GM19455 (cell line): ENCODE measurements around the gene LSM10.
A peak's percentile ranks its signal among the peaks of the same experiment; 100 is the strongest.

ENCODE experiments used
- ATAC-seq: cut with Tn5 transposase; IDR thresholded peaks from one replicate; pipeline ENCODE4 v1.9.1; 2021; ENCODE audit not compliant: unreplicated experiment

LSM10 gene

DNA sequence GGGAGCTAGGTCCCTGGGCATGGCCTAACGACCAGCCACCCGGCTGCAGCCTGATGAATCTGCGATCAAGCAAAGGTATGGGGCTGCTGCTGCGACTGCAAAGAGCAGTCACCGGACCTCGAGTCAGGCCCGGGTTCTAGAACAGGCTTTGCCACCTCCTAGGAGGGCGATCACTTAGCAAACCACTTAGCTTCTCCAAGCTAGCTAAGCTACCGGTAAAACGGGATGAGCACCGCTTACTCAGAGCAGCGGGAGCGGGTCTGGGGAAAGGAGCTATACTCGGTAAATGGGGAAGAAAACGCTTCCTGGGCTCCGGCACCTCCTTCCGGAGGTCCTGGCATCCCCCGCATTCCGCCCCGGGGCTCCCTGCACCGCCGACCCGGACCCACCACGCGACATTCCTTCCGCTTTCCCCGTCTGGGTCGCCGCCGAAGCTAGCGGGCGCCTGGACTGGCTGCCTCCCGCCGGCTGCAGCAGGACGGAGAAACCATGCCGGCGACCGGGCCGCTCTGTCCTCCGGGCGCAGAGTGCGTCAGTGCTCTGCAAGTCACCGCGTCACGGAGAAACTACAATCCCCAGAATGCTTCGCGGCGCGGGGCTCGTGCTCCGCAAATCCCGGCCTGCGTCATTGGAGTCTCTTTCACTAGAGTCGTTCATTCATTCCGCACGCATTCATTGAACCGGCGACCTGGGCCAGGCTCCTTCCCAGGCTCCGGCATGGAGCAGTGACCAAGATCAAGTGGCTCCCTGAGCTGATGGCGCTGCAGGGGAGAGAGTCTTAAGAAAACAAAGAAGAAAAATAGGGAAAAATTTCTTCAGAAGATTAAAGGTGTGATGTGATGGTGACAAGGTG, at the start of gene LSM10:
TSS of gene LSM10 (minus strand) at position 531 of the 853 bp plus-strand sequence. CDS start 3,779 bp downstream, outside the sequence.
- peak; percentile 73 for ATAC-seq

DNA sequence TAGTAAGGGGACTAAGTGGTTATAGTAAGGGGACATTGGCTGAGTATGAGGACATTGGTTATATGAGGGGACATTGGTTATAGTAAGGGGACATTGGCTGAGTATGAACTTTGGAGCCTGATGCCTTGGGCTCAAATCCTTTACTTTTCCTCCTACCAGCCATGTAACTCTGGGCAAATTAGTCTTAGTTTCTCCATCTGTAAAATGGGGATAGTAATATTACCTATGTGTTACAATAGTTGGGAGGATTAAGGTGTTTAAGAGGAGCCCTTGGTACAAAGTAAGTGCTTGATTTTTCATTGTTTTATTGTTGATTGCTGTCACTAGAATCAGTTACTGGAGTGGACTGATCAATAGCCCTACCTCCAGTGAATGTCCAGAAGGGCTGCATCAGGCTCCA, 49.7 kb upstream of the LSM10 start:
- no peak for ATAC-seq

DNA sequence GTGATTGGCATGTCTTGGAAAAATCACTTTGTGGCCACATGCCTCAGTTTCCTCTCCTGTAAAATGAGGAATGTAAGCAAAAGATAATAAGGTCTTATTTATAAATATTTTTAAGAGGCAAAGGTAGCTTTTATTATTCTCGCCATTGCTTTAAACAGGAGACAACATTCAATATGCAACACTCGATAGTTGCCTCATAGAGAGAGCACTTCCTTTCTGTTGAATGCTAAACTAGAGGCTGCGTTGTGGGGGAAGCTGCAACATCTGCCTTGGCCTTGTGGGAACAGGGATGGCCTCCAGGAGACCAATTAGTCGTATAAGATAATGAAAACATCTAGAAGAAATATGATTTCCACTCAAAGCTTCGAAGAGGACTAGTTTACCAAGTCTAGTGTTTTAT, 49.0 kb upstream of the LSM10 start:
- ATAC-seq, result no peak

DNA sequence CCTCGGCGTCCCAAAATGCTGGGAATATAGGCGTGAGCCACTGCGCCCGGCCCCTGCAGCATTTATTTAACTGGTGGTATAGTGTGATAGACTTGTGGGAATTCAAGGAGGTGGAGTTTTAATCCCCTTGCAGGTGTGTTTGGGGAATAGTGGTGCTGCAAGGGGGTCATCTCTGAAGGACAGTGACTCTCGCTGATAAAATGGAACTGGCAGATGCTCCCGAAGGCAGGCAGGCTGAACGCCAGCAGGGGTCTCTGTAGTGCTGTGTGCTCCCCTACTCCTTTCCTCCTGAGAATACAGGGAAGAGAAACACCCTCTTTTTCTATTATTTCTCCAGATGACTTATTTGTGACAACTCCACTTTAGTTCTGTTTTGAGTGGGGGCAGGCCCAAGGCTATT, 48.6 kb upstream of the LSM10 start:
- no peak for ATAC-seq

DNA sequence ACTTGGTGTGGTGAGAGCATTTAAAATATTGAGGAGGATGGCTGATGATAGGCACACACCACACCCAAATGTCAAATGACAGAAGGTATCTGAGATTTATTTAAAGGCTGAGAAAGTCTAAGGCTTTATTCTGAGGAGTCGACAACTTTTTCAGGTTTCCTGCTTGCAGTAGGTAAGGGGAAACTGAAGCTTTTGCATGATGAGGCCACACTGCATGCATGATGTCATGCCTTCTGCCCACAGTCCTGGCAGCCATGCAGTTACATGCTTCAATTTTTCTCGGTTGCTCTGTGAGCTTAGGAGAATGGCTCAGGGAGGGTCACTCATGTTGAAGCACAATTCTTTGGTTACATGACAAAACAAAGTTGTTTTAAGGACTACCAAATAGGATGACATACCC, 45.6 kb upstream of the LSM10 start:
- ATAC-seq, result no peak

DNA sequence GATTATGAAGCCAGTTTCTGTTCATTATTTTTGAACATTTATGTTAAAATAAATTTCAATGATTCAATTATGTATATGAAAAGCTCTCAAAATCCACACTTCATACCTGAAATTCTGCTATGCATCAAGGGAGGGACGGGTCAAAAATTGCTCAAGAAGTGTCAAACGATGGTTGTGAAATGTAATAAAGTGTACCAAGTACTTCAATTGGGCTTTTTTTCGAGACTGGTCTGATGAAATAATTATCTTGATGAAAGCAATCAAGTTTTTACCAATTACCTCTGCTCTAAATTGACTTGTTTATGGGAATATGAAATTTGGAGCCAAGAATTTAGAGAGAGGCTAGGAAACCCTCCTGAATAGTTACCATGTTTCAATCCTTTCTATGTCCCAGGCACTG, 44.6 kb upstream of the LSM10 start:
- no peak for ATAC-seq

DNA sequence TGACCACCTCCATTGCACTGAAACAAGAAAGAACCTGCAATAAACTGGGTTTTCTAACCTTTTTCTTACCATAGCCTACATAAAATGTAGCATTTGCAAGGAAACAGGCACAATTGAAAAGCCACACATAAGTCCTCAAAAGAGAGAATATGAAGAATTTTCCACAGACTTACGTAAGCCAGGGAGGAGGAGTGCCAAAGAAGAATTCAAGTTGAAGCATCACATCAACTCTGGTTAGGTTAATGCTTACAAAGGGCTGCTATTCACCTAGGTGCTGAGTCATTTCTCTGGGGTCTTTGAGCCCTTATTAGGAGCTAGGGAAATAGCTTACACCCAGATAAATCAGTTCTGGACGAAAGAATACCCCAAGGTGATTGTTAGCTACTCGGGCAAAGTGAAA, 42.9 kb upstream of the LSM10 start:
- ATAC-seq, result no peak

DNA sequence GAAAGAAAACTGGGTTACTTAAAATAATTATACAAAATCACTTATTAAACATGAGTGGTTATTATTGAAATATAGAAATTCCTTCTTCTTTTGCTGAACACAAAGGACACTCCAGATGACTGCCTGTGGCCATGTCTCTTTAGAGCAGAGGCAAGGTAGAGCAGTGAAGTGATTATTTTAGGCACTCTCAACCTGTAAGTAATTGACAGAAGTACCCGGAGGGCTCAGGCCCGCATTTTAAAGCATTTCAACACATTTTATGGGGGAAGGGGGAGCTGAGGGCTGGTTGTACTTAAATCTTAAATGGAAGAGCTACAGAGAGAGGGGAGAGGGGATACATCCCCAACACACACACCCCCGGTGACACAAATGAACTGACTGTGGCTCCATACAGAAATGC, 42.3 kb upstream of the LSM10 start:
- ATAC-seq, result no peak

DNA sequence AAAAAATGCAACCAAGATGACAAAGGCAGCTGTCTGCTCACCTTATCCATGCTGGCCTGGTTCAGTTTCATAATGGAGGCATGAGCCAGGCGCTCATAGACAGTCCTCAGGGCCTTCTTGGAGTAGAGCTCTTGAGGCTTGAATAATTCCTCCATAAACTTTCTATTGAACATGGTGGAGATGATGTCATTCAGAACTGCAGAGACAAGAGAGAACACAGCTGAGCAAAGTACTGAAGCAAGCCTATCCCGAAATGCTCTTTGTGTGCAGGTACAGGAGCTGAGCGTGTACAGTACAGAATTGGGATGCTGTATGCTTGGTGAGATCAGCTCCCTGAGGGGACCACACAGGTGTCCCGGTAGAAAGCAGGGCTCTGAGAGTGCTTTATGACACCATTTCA, 41.0 kb upstream of the LSM10 start:
- ATAC-seq, result no peak

DNA sequence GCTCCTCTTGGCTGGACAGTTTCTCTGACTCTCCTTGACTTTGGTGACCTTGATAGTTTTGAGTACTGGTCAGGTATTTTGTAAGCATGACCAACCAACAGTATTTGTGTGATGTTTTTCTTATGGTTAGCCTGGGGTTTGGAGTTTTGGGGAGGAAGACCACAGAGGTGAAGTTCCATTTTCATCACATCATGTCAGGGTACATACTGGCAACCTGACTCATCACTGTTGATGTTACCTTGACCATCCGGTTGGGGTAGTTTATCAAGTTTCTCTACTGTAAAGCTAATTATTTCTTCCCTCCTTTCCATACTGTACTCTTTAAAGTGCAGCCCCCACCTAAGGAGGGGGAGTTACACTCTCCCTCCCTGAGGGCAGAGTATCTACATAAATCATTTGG, 39.1 kb upstream of the LSM10 start:
- ATAC-seq, result no peak

DNA sequence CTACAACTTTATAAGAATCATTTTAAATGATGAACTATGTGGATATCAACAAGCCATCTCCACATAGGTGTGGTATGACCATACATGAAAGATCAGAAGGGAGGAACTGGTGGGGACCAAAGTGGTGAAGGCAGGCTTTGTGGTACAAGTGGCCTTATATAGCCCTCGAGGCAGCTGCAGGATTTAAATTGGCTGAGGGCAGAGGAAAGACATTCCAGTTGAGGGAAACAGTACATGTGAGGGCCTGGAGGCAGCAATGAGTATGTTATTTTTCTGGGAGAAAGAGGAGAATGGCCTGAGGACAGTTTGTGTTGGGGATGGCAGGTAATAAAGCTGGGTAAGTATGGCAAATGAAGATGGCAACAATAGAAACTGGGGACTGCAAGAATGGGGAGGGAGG, 35.4 kb upstream of the LSM10 start:
- ATAC-seq, result no peak

DNA sequence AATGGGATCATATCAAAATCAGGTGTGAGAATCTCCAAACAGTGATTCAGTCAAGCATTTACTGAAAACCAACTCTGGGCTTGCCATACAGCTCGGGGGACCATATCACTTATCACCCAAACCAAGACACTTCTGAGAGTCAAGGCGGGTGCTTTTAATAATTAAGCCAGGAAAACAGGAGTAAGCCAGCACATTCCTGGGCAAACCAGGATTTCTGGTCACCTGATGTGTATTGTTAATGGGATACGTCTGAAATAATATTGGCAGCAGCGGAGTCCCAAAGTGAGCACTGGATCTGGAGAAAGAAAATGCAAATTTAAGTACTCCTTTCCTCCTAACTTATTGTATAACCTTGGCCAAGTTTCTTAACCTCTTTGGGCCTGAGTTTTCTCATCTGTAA, 34.9 kb upstream of the LSM10 start:
- no peak for ATAC-seq

DNA sequence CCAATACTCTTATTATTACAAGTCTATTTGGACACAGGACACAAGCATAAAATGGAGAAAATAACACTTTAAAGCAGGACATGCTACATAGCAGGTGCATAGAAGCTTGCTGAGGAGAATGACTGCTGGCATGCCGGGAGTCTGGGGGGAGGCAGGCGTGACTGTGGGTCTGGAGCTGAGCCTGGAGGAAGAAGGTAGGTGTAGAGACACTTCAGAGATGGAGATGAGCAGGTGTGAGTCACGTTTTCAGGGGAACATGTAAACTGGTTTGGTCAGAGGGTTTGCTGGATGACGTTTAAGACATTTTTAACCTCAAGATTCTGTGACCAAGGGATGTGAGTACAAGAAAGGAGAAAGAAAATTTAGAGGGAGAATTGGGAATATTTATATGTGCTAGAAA, 28.1 kb upstream of the LSM10 start:
- ATAC-seq, result no peak

DNA sequence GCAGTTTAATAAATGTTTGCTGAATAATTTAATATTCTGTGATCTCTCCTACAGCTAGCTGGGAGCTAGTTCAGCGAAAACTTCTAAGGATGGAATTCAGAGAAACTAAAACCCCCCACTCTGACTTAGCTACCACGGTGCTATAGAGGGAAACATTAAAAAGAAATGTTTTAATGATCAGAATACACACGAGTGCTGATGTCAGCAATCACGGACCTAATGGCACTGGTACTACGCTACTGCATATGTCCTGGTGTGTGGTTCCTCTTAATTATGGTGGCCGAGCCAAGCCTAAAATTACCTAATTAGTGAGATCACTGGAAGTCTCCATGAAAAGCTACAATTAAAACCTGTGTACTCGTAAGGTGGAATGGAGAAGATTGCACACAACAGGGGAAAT, 23.9 kb upstream of the LSM10 start:
- no peak for ATAC-seq

DNA sequence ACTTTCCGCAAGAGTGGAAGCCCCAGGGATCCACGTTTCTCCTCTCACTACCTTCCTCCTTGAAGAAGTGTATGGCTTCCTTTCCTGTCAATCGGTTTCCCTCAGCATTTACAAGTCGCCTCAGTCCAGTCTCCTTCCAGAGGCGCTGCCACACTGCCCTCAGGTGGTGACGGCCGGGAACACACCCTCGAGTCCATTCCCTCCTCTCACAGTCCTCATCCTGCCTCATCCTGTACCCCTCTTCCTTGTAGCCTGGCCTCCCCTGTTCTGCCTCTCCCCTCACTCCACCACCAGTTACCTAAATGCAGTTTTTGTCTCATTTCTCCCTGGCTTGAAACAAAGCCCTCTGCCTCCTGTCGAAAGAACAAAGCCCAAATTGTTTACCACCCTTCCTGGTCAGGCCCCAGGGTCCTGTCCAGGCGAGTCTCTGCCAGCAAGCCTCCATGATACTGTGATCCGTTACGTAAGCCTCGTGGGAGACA, 23.2 kb upstream of the LSM10 start:
- peak; percentile 63 for ATAC-seq

DNA sequence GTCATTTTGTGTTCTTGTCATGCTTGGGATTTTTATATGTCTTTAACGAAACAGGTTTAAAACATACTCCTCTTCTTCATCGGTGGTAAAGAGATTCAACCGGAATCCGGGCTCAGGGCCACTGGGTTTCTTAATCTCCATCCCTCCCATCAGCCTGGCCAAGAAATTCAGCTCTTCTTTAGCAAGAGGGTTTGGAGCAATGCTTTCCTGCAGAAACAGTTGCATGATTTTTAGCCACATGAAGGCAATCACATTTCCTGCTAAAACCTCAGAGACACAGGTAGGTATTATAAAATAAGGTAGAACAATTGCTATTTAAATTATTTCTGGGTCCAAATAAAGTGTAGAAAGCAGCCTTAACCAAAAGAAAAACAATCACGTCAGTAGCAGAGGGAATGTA, 22.7 kb upstream of the LSM10 start:
- no peak for ATAC-seq

DNA sequence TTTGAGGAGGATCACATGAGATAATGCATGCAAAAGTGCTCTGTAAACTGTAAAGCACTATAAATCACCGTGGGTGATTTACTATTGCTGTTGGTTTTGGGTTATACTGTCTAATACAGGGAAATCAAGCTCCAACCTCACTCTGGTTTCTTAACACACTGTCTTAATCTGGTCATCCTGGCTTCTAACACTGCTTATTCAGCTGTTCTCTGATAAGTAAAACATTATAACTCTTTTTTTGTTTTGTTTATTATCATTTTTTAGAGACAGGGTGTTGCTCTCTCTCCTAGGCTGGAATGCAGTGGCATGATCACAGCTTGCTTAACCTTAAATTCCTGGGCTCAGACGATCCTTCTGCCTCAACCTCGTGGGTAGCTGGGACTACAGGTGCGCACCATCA, 21.9 kb upstream of the LSM10 start:
- no peak for ATAC-seq

DNA sequence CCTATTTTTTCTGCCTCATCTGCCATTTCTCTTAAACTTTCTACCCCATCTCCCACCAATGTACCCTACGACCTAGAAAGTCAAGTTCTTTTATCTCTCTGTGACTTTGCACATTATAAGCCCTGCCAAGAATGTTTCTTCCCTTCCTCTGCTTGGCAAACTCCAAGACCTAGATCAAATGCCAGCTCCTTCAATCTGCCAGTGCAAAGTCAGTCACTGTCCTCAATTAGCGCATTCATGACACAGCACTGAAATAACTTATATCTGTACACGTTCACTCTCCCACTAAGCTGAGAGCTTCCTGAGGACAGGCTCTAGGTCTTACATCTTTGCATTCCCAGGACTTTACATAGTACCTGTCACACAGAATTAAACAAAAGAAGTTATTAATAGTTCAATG, 21.4 kb upstream of the LSM10 start:
- ATAC-seq, result no peak

DNA sequence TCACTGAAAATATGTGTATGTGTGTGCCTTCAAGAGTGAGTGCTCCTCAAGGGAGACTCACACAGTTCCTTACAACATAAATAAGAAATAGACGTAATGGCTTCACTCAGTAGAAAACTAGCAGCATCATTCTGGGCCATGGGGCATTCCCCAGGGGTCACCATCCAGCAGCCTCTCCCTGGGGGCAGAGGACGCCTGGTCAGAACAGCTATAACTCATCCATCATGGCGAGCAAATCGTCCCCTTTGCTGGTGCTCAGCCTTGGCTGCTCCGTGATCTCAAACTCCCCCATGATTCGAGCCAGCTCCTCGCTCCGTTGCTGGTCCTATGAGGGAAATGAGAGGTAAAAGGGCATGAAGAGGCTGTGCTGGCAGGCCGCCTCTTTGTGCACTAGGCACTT, 20.2 kb upstream of the LSM10 start:
- no peak for ATAC-seq

DNA sequence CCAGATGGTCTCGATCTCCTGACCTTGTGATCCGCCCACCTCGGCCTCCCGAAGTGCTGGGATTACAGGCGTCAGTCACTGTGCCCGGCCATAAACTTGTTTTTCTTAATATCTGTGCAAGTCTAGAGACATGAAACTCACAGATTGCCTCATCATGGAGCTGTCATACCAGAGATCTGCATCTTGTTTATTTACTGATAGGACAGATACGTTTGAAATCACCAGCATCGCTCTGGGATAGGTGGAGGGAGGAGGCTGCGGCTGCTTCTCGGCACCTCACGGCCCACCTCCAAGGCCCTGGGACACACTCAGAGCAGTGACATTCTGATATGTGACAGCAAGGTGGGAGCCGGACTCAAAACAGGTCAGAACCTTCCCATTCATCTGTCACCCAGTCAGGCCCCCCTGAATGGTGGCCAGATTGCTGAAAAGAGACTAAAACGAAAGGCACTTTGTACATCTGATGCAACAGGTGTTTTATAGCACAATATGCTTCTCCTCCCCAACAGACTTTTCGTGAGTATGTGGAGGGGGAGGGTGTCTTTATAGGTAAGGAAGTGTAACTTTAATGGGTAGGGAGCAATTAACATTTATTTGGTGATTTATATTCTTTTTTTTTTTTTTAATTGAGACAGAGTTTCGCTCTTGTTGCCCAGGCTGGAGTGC, 18.1 kb upstream of the LSM10 start:
- no peak for ATAC-seq

DNA sequence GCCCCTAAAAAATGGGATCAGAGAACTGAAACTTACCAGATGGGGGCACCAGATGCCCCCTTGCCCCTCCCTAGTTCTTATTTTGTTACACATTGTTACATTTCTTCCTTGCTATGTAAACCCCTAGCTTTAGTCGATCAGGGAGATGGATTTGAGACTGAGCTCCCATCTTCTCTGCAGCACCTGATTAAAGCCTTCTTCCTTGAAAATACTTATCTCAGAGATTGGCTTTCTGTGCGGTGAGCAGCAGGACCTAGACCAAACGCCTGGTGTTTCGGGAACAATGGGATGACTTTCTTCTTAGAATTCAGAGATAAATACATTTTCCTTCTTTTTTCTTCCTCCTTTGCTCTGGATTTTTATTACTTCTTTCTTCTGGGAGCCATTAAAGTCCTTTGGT, 16.7 kb upstream of the LSM10 start:
- ATAC-seq, result no peak
